CD14-positive monocyte (primary cell): ENCODE results near the gene SLC6A6. TPM values are rescaled to one million over a fixed set of nuclear protein-coding genes. Genes with fewer than 3 reads are reported as not detected.
A peak's percentile ranks its signal among the peaks of the same experiment; 100 is the strongest.

Source experiments
- DNase-seq, 3 donors: peaks; one replicate each; pipeline ENCODE4 v3.0.0-alpha.2; 2011 to 2022
- H2AFZ ChIP-seq: 2 replicates; pipeline ENCODE4 v1.6.0; 2012; ENCODE audit warnings: mild to moderate bottlenecking, low read depth, low read length, inconsistent platforms; ENCODE audit not compliant: insufficient read depth, poor library complexity, severe bottlenecking
- H3K27ac ChIP-seq, 2 donors: 1 replicate in 1 of 2; 2 replicates in 1 of 2; pipeline ENCODE4 v1.5.1; 2012 to 2013; ENCODE audit warnings: low read length in 2 of 2, control low read depth in 1 of 2, inconsistent platforms in 1 of 2, low read depth in 1 of 2, mild to moderate bottlenecking in 1 of 2
- H3K27me3 ChIP-seq, 2 donors: one replicate each; pipeline versions ENCODE4 v1.6.0 to v1.6.1; 2011 to 2013; ENCODE audit warnings: low read length in 2 of 2; ENCODE audit not compliant: control insufficient read depth in 2 of 2, insufficient read depth in 2 of 2
- H3K36me3 ChIP-seq, 2 donors: replicated peaks in 1 of 2; 1 replicate in 1 of 2; 2 replicates in 1 of 2; pipeline versions ENCODE4 v1.5.1 to v1.6.1; 2012 to 2013; ENCODE audit warnings: low read length in 2 of 2, control low read depth in 1 of 2, inconsistent platforms in 1 of 2, mild to moderate bottlenecking in 1 of 2; ENCODE audit not compliant: insufficient read depth in 2 of 2, control insufficient read depth in 1 of 2
- H3K4me1 ChIP-seq, 2 donors: 1 replicate in 1 of 2; 2 replicates in 1 of 2; pipeline versions ENCODE4 v1.5.1 to v1.6.1; 2012 to 2013; ENCODE audit warnings: low read length in 2 of 2, control low read depth in 1 of 2, inconsistent platforms in 1 of 2, mild to moderate bottlenecking in 1 of 2, moderate library complexity in 1 of 2; ENCODE audit not compliant: insufficient read depth in 2 of 2, control insufficient read depth in 1 of 2
- H3K4me2 ChIP-seq: replicated peaks from 2 replicates; pipeline ENCODE3; 2012; ENCODE audit warnings: low read length, moderate library complexity, mild to moderate bottlenecking; ENCODE audit not compliant: poor library complexity, severe bottlenecking; ENCODE audit errors: extremely low read depth
- H3K4me3 ChIP-seq, 3 experiments: fragments of 200-600 bp in 1 of 3; sonication (generic) in 1 of 3; replicated peaks in 1 of 3; 1 replicate in 2 of 3; 2 replicates in 1 of 3; pipeline ENCODE4 v1.5.1; 2011 to 2013; ENCODE audit warnings: low read length in 3 of 3, mild to moderate bottlenecking in 3 of 3, control low read depth in 2 of 3, low read depth in 2 of 3, inconsistent platforms in 1 of 3, moderate library complexity in 1 of 3
- H3K79me2 ChIP-seq: 2 replicates; pipeline ENCODE4 v1.6.0; 2012; ENCODE audit warnings: mild to moderate bottlenecking, control low read depth, inconsistent platforms, low read length, moderate library complexity; ENCODE audit not compliant: insufficient read depth
- H3K9ac ChIP-seq: 2 replicates; pipeline ENCODE4 v1.6.0; 2017; ENCODE audit warnings: low read length, mild to moderate bottlenecking; ENCODE audit not compliant: insufficient read depth, poor library complexity, severe bottlenecking
- H3K9me3 ChIP-seq, 2 donors: replicated peaks in 1 of 2; 1 replicate in 1 of 2; 2 replicates in 1 of 2; pipeline versions ENCODE4 v1.5.1 to v1.6.1; 2012 to 2013; ENCODE audit warnings: low read length in 2 of 2, control low read depth in 1 of 2; ENCODE audit not compliant: control insufficient read depth in 1 of 2, insufficient read depth in 1 of 2
- H4K20me1 ChIP-seq: 2 replicates; pipeline ENCODE4 v1.6.0; 2012; ENCODE audit warnings: mild to moderate bottlenecking, low read length, control low read depth, moderate library complexity; ENCODE audit not compliant: insufficient read depth
- H3K27ac Mint-ChIP-seq, 7 donors: one replicate each; pipeline ENCODE4 v1.8.0; 2020; ENCODE audit warnings: mild to moderate bottlenecking in 7 of 7, mixed read lengths in 7 of 7, moderate library complexity in 6 of 7, inconsistent platforms in 2 of 7
- H3K27me3 Mint-ChIP-seq, 3 donors: one replicate each; pipeline ENCODE4 v1.8.0; 2021 to 2022; ENCODE audit warnings: low read depth in 3 of 3, mild to moderate bottlenecking in 3 of 3, mixed read lengths in 3 of 3, moderate library complexity in 3 of 3, inconsistent platforms in 1 of 3
- H3K36me3 Mint-ChIP-seq, 2 donors: one replicate each; pipeline ENCODE4 v1.8.0; 2020; ENCODE audit warnings: mixed read lengths in 2 of 2, inconsistent platforms in 1 of 2, mild to moderate bottlenecking in 1 of 2
- H3K4me1 Mint-ChIP-seq: one replicate; pipeline ENCODE4 v1.8.0; 2020; ENCODE audit warnings: mild to moderate bottlenecking, mixed read lengths
- H3K4me3 Mint-ChIP-seq, 2 donors: one replicate each; pipeline ENCODE4 v1.8.0; 2020; ENCODE audit warnings: mild to moderate bottlenecking in 2 of 2, mixed read lengths in 2 of 2, moderate library complexity in 1 of 2
- H3K9me3 Mint-ChIP-seq, 7 donors: one replicate each; pipeline ENCODE4 v1.8.0; 2020 to 2022; ENCODE audit warnings: mixed read lengths in 7 of 7, mild to moderate bottlenecking in 6 of 7, moderate library complexity in 6 of 7, inconsistent platforms in 2 of 7
- CTCF ChIP-seq: fragments of 200-600 bp; IDR thresholded peaks from one replicate; pipeline ENCODE4 v1.8.0; 2022; ENCODE audit warnings: antibody characterized with exemption, mild to moderate bottlenecking
- WGBS: methylation state at CpG from one replicate; pipeline ENCODE4 v1.1.5; 2013; ENCODE audit warnings: missing lambda C conversion rate; ENCODE audit not compliant: insufficient coverage; 5-methylcytosine and 5-hydroxymethylcytosine counted together
- intact Hi-C, 2 donors: fragments of 100-400 bp; cut with micrococcal nuclease; formaldehyde crosslinking; loops; one replicate each; pipeline versions ENCODE4 v1.15.0 to v1.15.1; 2023
- polyA plus RNA-seq, 3 donors: library from polyadenylated mRNA; depleted of rRNA in 1 of 3; unstranded in 2 of 3; stranded (reverse) in 1 of 3; fragments of 300-500 nt in 2 of 3; fragments of >200 nt in 1 of 3; fragmentation: Illumina TruSeq in 2 of 3; gene quantifications; 1 replicate in 2 of 3; 2 replicates in 1 of 3; pipeline ENCODE4 v1.2.3, GENCODE V29; 2012 to 2021

SLC6A6 gene
- polyA plus RNA-seq, 3 donors: 18.4 to 136 (median 24.5) TPM

GRCh38 chr3:14490831-14491230 lies 88.4 kb downstream of the SLC6A6 start:
- H3K79me2 ChIP-seq: no peaks in the 10 kb centered on the region
- no peaks in the 10 kb centered on the region for H3K4me1 ChIP-seq
- H3K36me3 ChIP-seq: peaks cover 39 to 55% of the 10 kb centered on the region in 2 donors
- H2AFZ ChIP-seq: no peak overlapping the region
- intact Hi-C loops: no loop called here
- no peak overlapping the region for H3K27ac ChIP-seq
- H3K4me1 Mint-ChIP-seq: no peaks in the 10 kb centered on the region
- H3K9me3 Mint-ChIP-seq: peaks cover 0 to 4% (median 0%) of the 10 kb centered on the region in 7 donors
- TF ChIP-seq CTCF: no peak
- no peak for DNase-seq
- no peak overlapping the region for H3K4me3 Mint-ChIP-seq
- H4K20me1 ChIP-seq: peaks cover 47% of the 10 kb centered on the region
- peak overlapping the region in 2 of 7 donors; percentile 20 to 24 for H3K27ac Mint-ChIP-seq
- no peak overlapping the region for H3K4me3 ChIP-seq
- 100% methylated on average over 1 of the region's 2 CpGs for WGBS
- H3K4me2 ChIP-seq: no peak overlapping the region
- H3K36me3 Mint-ChIP-seq: peaks cover 53 to 54% of the 10 kb centered on the region in 2 donors
- H3K9me3 ChIP-seq: no peaks in the 10 kb centered on the region
- H3K27me3 Mint-ChIP-seq: peaks cover 0 to 1% (median 0%) of the 10 kb centered on the region in 3 donors
- H3K9ac ChIP-seq: no peak overlapping the region
- no peaks in the 10 kb centered on the region for H3K27me3 ChIP-seq

GRCh38 chr3:14491396-14492190 lies 89.2 kb downstream of the SLC6A6 start:
- H3K4me1 ChIP-seq: no peaks in the 10 kb centered on the region
- no peak overlapping the region for H3K4me2 ChIP-seq
- no peaks in the 10 kb centered on the region for H3K9me3 ChIP-seq
- no peaks in the 10 kb centered on the region for H3K27me3 ChIP-seq
- H3K27me3 Mint-ChIP-seq: peaks cover 0 to 1% (median 0%) of the 10 kb centered on the region in 3 donors
- intact Hi-C loops: no loop called here
- 95% methylated on average over 16 of the region's 17 CpGs for WGBS
- TF ChIP-seq CTCF: no peak
- no peak overlapping the region for H3K4me3 Mint-ChIP-seq
- no peak overlapping the region for H3K4me3 ChIP-seq
- no peaks in the 10 kb centered on the region for H3K4me1 Mint-ChIP-seq
- peaks cover 31 to 47% of the 10 kb centered on the region in 2 donors for H3K36me3 ChIP-seq
- H2AFZ ChIP-seq: no peak overlapping the region
- no peak overlapping the region for H3K9ac ChIP-seq
- H3K79me2 ChIP-seq: no peaks in the 10 kb centered on the region
- DNase-seq: no peak
- H3K36me3 Mint-ChIP-seq: peaks cover 45 to 47% of the 10 kb centered on the region in 2 donors
- H3K9me3 Mint-ChIP-seq: peaks cover 0 to 4% (median 0%) of the 10 kb centered on the region in 7 donors
- H4K20me1 ChIP-seq: peaks cover 40% of the 10 kb centered on the region
- no peak overlapping the region for H3K27ac Mint-ChIP-seq
- no peak overlapping the region for H3K27ac ChIP-seq
